Measurements from ENCODE around the gene PSMC3IP. TPM values are rescaled to one million over a fixed set of nuclear protein-coding genes. Genes with fewer than 3 reads are reported as not detected.
"Not testable (repeated sequence)": the region's sequence is repeated elsewhere in the genome, so short reads cannot be mapped to it uniquely, and the experiment has no call there.

The PSMC3IP gene
- total RNA-seq, 1 donor from 2014 or later = 1.4 TPM

DNA sequence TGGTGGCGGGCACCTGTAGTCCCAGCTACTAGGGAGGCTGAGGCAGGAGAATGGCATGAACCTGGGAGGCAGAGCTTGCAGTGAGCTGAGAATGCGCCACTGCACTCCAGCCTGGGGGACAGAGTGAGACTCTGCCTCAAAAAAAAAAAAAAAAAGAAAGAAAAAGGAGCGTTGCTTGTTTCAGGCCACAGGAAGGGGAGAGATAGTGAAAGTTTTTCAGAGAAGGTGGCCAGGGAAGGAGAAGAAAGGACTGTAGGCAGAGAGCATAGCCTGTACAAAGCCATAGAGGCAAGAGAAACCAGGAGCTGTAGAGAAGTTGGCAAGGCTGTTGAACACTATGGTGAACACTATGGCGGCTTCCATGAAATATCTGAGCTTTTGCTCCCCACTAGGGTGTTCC is 37.0 kb downstream of the PSMC3IP start:
- DNase-seq (ENCODE audit: low read depth in 2 of 2) = not testable (repeated sequence)

DNA sequence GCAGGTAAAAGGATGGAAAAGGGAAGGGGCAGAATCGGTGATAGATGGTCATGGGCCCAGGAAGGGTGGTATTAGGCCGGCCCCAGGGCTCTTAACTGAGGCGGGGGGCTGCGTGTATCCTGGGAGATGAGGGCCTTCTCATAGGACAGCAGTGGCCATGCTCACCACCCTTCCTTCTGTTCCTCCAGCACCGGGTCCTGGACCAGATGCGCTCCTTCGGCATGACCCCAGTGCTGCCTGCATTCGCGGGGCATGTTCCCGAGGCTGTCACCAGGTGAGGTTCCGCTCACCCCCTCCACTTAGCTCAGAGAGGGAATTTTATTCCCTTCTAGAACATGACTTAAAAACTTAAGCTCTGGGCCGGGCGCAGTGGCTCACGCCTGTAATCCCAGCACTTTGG is 39.0 kb downstream of the PSMC3IP start:
- DNase-seq (ENCODE audit: low read depth in 2 of 2) = no peak

DNA sequence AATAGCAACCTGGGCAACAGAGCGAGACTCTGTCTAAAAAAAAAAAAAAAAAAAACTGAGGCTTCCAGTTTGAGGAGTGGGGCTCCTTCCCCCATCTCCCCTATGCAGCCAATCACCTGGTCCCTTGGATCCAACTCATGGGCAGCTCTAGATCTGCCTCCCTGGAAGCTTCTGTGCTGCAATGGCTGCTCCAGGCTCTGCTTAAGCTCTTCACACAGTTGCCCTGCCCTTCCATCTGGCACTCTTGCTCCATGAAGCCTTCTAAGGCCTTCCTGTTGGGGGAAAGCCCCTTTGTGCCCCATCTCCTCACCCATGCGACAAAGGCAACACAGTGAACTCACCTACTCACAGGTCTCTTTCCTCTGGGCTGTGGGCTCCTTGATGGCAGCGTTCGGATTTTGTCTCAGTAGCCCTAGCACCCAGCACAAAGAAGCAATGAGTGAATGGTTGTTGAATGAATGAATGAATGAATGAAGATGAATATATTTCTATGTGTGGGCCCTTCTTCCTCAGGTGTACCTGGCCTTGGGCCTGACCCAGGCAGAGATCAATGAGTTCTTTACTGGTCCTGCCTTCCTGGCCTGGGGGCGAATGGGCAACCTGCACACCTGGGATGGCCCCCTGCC is 39.6 kb downstream of the PSMC3IP start:
- no peak for DNase-seq (ENCODE audit: low read depth in 2 of 2)

DNA sequence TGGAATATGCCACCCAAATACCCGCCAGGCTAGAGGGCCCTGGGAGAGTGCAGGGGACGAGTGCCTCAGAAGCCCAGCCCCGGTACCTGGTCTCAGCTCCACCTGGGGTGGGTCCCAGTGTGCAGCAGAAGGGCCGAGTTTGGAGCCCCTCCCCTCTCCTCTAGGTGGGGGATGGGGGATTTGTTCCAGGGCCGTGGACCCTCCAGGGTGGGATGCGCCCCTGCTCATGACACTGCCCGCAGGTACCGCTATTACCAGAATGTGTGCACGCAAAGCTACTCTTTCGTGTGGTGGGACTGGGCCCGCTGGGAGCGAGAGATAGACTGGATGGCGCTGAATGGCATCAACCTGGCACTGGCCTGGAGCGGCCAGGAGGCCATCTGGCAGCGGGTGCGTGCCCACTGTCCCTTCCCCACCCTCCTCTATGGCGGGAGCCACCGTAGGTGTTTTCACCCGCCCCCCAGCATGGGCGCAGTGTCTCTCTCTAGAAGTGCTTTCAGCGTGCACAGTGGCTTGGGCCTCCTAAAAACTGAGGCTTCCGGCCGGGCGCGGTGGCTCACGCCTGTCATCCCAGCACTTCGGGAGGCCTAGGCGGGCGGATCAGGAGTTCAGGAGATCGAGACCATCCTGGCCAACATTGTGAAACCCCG is 40.2 kb downstream of the PSMC3IP start:
- no peak for DNase-seq (ENCODE audit: low read depth in 2 of 2)

DNA sequence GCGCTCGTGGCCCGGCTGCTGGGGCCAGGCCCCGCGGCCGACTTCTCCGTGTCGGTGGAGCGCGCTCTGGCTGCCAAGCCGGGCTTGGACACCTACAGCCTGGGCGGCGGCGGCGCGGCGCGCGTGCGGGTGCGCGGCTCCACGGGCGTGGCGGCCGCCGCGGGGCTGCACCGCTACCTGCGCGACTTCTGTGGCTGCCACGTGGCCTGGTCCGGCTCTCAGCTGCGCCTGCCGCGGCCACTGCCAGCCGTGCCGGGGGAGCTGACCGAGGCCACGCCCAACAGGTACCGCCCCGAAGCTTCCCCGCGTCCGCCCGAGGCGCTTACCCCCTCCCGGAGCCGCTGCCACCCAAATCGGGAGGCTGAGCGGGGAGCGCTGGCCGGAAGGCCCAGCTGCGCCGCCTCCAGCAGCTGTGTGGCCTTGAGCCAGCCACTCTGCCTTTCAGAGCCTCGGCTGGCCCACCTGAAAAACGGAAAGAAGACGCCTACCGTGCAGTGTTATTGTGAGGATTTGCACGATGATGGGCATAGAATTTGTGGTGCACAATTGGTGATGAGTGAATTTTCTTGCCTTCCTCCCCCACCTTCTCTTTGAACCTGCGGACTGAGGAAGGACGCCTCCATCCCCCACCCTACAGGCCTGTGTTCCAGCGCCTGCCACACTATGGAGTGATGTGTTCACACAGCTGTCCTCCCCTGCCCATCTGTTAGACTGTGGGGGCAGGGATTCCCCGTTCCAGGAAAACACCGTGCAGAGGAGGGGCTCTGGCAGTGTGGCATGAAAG is 41.0 kb downstream of the PSMC3IP start:
- peak; percentile 71 to 72 for DNase-seq (ENCODE audit: low read depth in 2 of 2)

DNA sequence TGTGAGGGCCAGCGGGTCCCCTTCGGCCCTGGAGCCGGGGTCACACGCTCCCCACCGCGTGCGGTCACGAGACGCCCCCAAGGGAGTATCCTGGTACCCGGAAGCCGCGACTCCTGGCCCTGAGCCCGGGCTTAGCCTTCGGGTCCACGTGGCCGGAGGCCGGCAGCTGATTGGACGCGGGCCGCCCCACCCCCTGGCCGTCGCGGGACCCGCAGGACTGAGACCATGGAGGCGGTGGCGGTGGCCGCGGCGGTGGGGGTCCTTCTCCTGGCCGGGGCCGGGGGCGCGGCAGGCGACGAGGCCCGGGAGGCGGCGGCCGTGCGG is 41.5 kb downstream of the PSMC3IP start, which contains the start of gene NAGLU:
Gene NAGLU, plus strand, starts transcription at position 194 of the 324 bp plus-strand sequence. Its CDS starts 32 bp downstream, at position 226.
- peak; percentile 89 to 92 for DNase-seq (ENCODE audit: low read depth in 2 of 2)

DNA sequence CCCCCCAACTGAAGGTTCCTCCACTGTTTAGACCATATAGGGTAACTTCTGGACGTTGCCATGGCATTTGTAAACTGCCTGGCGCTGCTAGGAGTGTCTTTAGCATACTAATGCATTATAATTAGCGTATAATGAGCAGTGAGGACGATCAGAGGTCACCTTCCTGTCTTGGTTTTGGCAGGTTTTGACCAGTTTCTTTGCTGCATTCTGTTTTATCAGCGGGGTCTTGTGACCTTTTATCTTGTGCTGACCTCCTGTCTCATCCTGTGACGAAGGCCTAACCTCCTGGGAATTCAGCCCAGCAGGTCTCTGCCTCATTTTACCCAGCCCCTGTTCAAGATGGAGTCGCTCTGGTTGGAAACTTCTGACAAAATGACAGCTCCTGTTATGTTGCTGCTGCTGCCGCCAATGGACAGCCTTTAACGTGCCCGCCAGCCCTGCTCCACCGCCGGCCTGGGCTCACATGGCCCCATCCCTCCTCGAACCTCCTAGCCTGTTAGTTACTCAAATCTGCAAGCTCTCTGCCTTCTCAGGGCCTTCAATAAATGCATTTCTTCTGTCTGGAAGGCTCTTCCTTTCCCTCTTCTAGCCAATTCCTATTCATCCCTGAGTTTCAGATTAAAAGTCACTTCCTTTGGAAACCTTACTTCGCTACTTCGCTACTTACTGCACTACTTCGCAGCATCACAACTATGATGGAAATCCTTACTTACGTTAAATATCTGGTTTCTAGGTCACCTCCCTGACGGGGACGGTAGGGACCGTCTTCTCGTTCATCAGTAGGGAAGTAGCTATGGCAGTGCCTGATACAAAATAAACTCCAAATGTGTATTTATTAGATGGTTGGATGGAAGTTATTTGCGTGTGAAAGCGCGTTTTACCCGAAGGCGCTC is 42.1 kb downstream of the PSMC3IP start:
- DNase-seq (ENCODE audit: low read depth in 2 of 2) = no peak

DNA sequence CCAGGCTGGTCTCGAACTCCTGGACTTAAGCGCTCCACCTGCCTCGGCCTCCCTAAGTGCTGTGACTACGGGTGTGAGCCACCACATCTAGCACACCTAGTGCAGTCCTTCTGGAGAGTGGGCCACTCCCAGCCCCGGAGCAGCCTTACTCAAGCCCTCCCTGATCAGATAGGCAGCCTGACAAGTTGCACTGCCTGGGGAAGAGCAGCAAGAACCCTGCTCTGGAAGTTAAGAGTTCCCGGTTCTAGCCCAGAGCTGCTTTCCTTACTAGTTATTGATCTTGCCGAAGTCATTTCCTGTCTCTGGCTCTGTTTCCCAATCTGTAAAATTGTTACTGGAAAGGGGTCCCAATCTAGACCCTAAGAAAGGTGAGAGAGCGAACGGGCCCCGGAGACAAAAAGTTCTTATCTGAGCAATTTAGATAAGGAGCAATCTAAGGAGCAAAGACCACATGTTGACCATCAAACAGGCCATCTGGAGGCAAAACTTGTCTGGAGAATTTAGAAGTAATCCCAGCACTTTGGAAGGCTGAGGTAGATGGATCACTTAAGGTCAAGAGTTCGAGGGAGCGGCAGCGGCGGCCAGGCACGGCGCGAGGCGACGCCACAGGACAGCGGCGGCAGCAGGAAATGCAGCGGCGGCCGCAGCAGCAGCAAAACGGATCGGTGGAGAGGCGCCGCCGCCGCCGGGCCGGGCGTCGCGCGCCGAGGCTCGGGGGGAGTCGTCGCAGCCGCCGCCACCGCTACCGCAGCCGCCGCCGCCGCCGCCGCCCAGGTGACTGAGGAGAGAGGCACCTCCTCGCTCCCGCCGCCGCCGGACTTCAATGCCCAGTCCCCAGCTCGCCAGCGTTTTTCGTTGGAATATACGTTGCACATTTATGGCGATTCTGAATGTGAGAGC is 45.8 kb downstream of the PSMC3IP start:
- peak; percentile 64 to 65 for DNase-seq (ENCODE audit: low read depth in 2 of 2)

DNA sequence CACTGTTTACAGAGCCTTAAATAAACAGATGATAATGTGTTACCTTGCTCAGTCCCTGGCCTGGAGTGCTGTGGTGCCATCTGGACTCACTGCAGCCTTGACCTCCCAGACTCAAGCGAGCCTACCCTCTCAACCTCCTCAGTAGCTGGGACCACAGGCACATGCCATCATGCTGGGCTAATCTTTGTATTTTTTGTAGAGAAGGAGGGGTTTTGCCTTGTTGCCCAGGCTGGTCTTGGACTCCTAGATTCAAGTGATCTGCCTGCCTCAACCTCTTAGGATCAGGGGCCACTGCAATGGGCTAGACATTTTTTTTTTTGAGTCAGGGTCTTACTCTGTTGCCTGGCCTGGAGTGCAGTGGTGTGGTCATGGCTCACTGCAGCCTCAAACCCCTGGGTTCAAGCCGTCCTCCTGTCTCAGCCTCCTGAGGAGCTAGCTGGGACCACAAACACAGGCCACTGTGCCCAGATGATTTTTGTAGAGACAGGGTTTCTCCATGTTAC is 46.5 kb downstream of the PSMC3IP start:
- no peak for DNase-seq (ENCODE audit: low read depth in 2 of 2)

DNA sequence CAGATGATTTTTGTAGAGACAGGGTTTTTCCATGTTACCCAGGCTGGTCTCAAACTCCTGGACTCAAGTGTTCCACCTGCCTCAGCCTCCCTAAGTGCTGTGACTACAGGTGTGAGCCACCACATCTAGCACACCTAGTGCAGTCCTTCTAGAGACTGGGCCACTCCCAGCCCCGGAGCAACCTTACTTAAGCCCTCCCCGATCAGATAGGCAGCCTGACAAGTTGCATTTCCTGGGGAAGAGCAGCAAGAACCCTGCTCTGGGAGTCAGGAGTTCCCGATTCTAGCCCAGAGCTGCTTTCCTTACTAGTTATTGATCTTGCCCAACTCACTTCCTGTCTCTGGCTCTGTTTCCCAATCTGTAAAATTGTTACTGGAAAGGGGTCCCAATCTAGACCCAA is 48.5 kb downstream of the PSMC3IP start:
- DNase-seq (ENCODE audit: low read depth in 2 of 2) = no peak

DNA sequence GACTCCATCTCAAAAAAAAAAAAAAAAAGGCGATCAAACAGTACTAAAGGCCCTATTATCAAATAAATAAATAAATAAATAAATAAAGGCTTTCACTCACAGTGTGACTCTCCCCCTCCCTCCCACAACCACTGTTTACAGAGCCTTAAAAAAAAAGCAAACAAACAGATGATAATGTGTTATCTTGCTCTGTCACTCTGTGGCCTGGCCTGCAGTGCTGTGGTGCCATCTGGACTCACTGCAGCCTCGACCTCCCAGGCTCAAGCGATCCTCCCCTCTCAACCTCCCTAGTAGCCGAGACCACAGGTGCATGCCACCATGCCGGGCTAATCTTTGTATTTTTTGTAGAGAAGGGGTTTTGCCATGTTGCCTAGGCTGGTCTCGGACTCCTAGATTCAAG is 49.6 kb downstream of the PSMC3IP start:
- DNase-seq (ENCODE audit: low read depth in 2 of 2) = no peak

DNA sequence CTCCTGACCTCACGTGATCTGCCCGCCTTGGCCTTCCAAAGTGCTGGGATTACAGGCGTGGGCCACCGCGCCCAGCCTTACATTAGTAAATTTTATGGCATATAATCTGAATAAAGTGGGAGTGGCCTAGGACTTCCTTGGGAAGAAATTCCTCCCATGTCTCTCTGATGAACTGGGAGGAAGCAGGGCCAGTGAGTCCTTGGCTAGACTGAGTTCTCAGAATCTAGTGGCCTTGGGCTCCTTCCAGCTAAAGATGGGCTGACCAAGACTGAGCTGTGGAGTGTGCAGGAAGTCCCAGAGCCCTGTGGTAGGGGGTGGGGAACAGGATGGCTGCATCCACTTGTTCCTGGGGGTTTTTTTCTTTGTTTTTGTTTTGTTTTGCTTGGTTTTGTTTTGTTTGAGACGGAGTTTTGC is 51.5 kb downstream of the PSMC3IP start:
- DNase-seq (ENCODE audit: low read depth in 2 of 2) = peak in 1 of 2 donors; percentile 85

DNA sequence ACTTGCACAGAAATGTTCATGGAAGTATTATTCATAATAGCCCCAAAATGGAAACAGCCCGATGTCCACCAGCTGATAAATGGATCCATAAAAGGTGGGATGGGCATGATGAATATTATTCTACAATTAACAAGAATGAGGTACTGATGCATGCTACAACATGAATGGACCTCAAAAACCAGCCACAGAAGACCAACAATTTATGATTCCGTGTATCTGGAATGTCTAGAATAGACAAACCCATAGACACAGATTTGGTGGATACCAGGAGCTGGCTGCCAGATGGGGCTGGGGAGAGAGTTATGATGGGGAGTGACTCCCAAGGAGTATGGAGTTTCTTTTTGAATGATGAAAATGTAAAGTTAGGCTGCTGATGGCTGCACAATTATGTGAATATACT is 52.3 kb downstream of the PSMC3IP start:
- no peak for DNase-seq (ENCODE audit: low read depth in 2 of 2)

DNA sequence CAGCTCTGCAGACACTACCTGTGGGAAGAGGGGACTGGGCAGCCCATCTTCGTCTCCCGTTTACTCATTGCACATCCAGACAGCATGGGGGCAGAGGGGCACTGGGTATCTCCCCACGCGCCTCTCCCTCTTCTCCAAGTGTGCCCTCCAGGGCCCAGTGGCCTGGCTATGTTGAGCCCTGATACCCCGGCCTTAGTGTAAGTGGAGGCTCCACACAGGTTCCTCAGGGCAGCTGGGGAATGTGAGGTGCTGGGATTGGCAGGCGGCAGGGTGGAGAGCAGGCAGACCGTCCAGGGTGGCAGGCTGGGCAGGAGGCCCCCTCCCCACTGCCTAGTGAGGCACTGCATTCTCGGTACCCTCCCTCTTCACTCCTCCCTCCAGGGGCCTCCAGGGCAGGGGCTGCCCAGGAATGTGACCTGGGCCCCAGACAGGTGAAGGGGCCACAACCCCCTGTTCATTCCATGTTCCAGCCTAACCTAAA is 54.7 kb downstream of the PSMC3IP start:
- no peak for DNase-seq (ENCODE audit: low read depth in 2 of 2)

Other genes starting within 250 kb of the PSMC3IP start
- 61.5 and 80.0 TPM in 2 replicates for gene STAT3, start 189.3 kb downstream of the PSMC3IP start, total RNA-seq
- 342 and 371 TPM in 2 replicates for gene CAVIN1, start 154.5 kb downstream of the PSMC3IP start, total RNA-seq
- 16.6 and 22.0 TPM in 2 replicates for gene ATP6V0A1, start 118.9 kb downstream of the PSMC3IP start, total RNA-seq
- gene NAGLU, start 41.5 kb downstream of the PSMC3IP start, total RNA-seq = 20.7 and 36.3 TPM in 2 replicates
- gene HSD17B1, start 24.8 kb downstream of the PSMC3IP start, total RNA-seq = 0.44 and 1.8 TPM in 2 replicates
- gene COASY, start 15.6 kb downstream of the PSMC3IP start, total RNA-seq = 7.6 and 10.3 TPM in 2 replicates
- 22.9 and 35.9 TPM in 2 replicates for gene MLX, start 10.6 kb downstream of the PSMC3IP start, total RNA-seq
- 52.5 and 65.3 TPM in 2 replicates for gene RETREG3, start 31.6 kb upstream of the PSMC3IP start, total RNA-seq
- 15.3 and 16.3 TPM in 2 replicates for gene TUBG1, start 32.0 kb upstream of the PSMC3IP start, total RNA-seq
- gene TUBG2, start 81.6 kb upstream of the PSMC3IP start, total RNA-seq = 3.5 and 4.8 TPM in 2 replicates
- 10.2 and 11.9 TPM in 2 replicates for gene PLEKHH3, start 99.3 kb upstream of the PSMC3IP start, total RNA-seq
- 2.0 and 3.5 TPM in 2 replicates for gene CCR10, start 104.1 kb upstream of the PSMC3IP start, total RNA-seq
- gene CNTNAP1, start 104.8 kb upstream of the PSMC3IP start, total RNA-seq = 6.7 and 15.3 TPM in 2 replicates
- 6.3 and 13.5 TPM in 2 replicates for gene EZH1, start 167.3 kb upstream of the PSMC3IP start, total RNA-seq
- 12.9 and 36.3 TPM in 2 replicates for gene RAMP2, start 183.5 kb upstream of the PSMC3IP start, total RNA-seq
- gene VPS25, start 195.7 kb upstream of the PSMC3IP start, total RNA-seq = 35.7 and 42.1 TPM in 2 replicates
- gene WNK4, start 202.9 kb upstream of the PSMC3IP start, total RNA-seq = 0.99 and 1.5 TPM in 2 replicates
- gene COA3, start 221.0 kb upstream of the PSMC3IP start, total RNA-seq = 54.0 and 83.3 TPM in 2 replicates
- under 0.01 TPM in 1 of 2 replicates, not detected in the other for gene CNTD1, start 221.1 kb upstream of the PSMC3IP start, total RNA-seq
- gene BECN1, start 246.6 kb upstream of the PSMC3IP start, total RNA-seq = 115 and 146 TPM in 2 replicates